NCI-H510A (cell line): ENCODE results near the gene SRGAP3.
"Not testable (repeated sequence)": the region's sequence is repeated elsewhere in the genome, so short reads cannot be mapped to it uniquely, and the experiment has no call there.

Experiments
- DNase-seq: peaks from one replicate; lab custom pipeline; 2025; lab: John Stamatoyannopoulos, UW

The SRGAP3 gene

GRCh38 chr3:9249273-9250192 is at the start of gene SRGAP3:
Gene SRGAP3 (minus strand): TSS chr3:9249646. CDS start chr3:9248951, 695 bp downstream.
- DNase-seq, result peak; percentile 72

DNA sequence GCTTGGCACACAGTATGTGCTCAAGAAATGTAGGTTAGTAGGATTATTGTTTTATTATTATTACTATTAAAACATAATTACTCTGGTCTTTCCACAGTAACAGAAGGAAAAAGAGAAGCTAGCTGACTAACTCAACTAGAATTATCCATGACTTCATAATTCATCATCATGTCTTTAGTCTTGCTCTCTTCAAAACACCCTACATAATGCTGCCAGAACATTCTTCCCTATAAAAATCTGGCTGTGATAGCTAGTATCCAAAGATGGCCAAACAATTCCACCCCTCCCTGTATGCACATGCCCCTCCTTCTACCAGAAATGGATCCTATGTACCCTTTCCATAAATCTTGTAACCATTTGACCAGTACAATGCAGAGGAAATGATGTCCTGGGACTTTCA is 48.8 kb upstream of the SRGAP3 start:
- no peak for DNase-seq

DNA sequence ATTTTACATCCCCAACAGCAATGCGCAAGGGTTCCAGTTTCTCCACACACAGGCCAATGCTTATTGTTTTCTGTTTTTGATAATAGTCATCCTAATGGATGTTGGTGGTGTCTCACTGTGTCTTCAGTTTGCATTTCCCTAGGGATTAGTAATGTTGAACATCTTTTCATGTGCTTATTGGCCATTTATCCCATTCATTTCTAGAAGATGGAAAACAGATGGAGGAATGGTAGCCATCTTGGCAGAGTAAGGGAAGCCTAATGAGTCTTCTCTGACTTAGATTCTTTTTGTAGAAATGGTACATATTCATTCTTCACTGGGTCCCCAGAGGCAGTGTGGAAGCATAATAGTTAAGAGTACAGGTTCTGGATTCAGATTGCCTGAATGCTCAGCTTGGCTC is 46.8 kb upstream of the SRGAP3 start:
- DNase-seq, result no peak

DNA sequence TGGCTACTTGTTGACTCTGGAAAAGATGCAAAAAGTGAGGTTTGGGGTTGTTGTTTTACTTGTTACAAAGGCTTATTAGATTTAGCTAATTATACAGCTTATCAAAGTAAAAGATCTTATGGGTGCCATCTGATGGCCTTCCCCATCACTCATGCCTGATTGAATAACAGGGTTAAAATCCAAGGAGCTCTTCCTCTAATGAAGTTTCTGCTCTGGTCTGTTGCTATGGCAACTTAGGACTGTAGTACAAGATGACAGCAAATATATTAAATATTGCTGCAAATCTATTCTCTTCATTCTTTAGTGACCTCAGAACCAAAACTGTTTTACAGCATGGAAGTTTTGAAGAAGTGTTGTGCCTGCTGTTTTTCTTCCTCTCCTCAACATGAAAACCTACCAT is 45.6 kb upstream of the SRGAP3 start:
- no peak for DNase-seq

DNA sequence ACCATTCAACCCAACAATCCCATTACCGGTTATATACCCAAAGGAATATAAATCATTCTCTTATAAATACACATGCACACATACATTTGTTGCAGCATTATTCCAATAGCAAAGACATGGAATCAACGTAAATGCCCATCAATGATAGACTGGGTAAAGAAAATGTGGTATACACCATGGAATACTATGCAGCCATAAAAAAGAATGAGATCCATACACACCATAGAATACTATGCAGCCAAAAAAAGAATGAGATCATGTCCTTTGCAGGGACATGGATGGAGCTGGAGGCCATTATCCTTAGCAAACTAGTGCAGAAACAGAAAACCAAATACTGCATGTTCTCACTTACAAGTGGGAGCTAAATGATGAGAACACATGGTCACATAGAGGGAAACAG is 44.5 kb upstream of the SRGAP3 start:
- DNase-seq, result not testable (repeated sequence)

DNA sequence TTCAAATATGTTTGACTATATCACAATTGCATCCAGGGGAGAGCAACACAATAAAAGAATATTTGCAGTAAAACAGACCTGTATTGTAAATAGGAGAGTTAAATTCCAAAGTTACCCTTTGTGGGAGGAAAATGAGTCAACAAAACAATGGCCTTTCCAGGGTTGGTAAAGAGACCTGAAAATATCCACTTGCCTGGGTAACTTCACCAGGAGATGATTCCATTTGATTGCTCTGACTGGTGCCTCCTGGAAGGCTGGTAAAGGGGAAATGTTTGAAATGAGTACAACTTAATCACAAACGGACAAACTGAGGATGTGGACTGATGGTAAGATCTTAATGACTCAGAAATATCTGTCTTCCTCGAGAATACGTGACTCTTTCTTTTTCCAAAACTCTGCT is 43.6 kb upstream of the SRGAP3 start:
- DNase-seq, result no peak

DNA sequence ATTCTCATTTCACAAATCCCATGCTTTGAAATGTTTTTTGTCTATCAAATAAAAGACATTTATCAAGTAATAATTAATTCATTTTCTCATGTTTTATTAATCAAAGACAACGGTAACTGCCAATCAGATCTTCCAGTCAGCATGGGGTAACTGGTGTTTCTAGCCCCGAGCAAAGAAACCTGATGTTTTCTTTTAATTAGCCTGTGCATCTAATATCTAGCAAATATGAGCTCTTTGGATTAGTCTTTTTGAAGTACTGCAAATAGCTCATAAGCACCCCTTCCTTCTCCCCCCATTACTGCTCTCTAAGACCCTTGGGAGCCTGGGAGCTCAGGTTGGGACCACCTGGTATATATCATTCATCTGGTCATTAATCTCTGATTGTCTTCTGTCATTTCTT is 43.1 kb upstream of the SRGAP3 start:
- no peak for DNase-seq

- DNase-seq, result no peak
Observed at GRCh38 chr3:9291821-9292410, 42.5 kb upstream of the SRGAP3 start.

DNA sequence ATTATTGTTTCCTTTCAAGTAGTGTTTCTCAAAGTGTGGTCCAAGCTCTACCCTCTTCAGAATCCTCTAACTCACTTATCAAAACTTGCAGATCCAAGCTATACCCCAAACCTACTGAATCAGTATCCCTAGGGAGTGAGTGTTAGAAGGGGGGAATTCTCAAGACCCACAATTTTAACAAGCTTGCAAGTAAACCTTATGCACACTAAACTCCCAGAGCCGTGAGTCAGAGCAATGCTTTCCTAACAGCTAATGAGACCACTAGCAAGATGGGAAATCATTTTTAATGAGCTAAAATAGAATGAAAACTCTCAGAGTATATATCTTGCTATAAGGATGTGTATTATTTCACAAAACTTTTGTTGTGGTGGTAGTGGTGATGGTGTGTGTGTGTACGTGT is 41.1 kb upstream of the SRGAP3 start:
- no peak for DNase-seq

DNA sequence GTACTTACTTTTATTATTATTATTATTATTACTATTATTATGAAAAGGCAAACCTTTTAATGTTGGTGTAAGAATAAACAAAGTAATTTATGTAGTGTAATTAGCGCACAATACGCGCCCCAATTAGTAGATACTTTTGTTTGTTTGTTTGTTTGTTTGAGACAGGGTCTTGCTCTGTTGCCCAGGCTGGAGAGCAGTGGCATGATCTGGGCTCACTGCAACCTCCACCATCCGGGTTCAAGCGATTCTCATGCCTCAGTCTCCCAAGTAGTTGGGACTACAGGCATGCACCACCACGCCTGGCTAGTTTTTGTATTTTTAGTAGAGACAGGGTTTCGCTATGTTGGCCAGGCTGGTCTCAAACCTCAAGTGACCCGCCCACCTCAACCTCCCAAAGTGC is 32.1 kb upstream of the SRGAP3 start:
- not testable (repeated sequence) for DNase-seq

DNA sequence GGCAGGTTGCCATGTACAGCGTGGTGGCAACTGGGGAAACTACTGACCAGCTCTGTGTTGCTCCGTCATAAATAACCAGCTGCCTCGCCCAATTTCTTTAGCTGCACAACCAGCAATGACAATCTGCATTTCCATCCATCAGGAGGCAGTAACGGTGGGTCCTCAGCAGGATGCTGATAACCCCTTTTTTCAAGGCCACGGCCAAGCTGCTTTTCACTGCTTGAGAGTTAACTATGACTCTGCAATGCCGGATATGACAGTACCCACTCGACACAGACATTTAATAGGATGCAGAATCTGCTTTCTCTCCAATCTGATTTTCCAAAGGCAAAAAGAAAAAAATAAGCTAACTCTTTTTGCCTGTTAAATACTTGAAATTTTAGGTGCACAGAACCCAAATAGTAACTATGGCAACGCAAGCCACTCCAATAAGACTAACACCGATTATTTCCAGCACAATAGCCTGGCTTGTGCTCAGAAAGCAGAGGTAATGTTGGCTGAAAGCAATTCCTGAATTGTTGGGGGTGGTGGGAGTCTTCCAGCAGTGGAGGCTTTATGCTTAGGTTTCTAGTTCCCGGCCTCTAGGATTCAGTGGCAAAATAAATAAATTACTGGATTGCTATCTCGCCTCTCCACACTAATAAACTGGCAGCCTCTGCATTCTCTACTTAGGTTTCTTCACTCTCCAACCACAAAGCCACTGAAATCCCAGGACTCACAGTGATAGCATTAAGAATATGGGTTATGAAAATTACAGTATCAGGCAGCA is 31.2 kb upstream of the SRGAP3 start:
- no peak for DNase-seq

DNA sequence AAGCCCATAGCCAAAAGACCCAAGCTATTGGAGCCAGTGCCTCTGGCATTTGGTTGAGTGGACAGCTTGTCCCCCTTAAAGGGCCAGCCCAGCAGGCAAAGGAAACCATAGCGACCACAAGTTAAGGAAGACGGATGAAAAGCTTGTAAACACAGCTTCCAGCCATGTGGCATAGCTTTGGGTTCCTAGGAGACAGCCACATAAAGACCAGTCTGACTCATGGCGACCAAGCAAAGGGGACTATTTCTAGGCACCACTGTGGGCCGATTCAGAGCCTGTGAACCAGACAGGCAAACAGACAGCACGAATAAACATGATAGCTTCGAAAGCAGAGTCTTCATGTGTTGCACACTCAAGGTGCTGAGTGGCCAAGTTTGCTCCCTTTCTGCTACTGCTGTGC is 30.5 kb upstream of the SRGAP3 start:
- no peak for DNase-seq

DNA sequence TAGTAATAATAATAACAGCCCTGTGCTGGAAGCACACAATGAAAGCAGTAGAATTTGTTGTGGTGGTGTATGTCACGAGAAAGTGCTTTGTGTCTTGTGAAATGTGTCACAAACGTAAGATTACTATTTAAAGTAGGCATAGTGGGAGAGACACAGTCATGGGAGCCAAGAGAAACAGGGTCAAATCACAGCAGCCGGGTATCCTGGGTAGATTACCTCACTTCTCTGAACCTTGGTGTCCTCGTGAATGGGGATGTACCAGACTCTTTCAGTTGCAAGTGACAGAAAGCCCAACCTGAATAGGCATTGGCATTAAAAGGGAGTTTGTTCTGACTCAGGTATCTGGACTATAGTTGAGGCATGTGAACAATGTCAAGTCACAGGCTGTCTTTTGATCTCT is 29.1 kb upstream of the SRGAP3 start:
- DNase-seq, result no peak

DNA sequence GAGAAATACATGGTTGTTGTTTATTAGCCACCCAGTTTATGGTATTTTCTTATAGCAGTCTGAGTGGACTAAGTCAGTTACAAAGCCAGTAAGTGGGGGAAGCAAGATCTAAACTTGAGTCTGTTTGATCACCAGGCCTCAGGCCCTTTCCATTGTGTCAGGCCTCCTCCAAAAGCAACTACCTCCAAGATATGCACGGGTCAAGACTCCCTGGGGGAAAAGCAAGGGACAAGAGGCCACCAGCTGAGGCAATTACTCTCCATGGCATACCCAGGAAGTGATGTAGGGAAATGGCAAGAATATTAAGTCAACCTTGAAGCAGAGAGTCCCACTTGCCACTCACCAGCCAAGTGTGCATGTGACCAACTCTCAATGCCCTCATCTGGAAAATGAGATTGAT is 28.6 kb upstream of the SRGAP3 start:
- DNase-seq, result no peak

DNA sequence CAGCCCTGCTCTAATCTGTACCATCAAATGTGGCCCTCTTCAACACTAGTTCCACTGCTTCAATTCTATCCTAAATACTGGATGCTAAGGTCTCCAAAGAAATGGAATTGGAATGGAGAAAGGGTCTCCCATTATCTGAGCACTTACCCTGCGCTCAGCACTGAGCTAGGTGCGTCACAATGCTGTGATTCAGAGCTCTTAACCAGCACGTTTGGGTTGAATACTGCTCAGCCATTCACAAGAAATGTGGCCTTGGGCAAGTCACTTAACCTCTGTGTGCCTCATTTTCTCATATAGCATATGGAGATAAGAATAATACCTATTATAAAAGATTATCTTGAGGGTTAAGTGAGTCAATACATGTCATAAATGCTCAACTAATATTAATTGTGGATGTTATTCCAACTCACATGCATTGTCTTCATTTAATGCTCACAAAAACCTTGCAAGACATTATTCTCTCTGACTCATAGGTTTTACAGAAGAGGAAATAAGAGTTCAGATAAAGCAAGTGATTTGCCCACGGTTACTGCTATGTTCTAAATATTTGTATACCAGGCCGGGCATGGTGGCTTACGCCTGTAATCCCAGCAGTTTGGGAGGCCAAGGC is 27.4 kb upstream of the SRGAP3 start:
- DNase-seq, result no peak

- no peak for DNase-seq
Observed at GRCh38 chr3:9271903-9272302, 22.5 kb upstream of the SRGAP3 start.

DNA sequence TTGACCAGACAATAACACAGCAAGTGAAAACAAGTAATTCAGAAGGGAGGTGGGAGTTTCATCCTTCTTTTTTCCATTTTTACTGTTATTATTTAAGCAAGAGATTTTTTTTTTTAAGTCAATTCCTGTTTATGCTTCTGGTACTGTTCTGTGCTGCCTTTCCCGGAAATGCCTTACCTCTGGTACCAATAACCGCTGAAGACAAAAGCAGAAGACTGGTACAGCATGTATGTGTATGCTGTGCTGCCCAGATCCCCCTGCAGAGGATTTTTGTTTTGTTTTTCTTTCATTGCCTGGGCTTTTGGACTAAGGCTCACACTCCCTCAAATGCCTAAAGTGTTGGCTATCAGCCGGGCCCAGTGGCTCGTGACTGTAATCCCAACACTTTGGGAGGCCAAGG is 21.3 kb upstream of the SRGAP3 start:
- DNase-seq, result no peak

DNA sequence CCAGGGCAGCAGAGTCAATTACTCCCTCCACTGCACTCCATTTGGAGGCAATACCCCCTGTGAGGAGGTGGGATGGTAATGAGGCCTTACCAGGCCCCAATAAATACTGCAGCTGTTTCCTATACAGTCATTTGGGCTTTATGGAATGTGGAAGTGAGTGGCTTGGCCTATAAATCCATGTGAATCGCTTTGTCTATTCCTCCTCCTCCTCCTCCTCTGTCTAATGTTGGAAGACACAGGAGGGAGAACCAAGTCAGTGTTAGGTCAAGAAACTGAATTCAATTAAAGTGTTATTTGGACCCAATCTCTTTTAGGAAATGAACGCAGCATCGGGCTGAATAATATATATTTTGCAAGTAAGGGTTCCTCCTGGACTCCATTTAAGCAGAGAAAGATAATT is 17.3 kb upstream of the SRGAP3 start:
- no peak for DNase-seq

DNA sequence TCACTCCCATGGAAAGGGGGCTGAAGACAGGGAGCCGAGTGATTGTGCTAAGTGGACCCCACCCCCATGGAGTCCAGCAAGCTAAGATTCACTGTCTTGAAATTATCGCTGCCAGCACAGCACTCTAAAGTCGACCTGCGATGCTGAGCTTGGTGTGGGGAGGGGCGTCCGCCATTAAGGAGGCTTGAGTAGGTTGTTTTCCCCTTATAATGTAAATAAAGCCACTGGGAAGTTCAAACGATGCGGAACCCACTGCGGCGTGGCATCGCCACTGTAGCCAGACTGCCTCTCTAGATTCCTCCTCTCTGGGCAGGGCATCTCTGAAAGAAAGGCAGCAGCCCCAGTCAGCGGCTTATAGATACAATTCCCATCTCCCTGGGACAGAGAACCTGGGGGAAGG is 10.9 kb upstream of the SRGAP3 start:
- no peak for DNase-seq

GRCh38 chr3:9257092-9257491 is 7.6 kb upstream of the SRGAP3 start:
- no peak for DNase-seq

- DNase-seq, result no peak
Observed at GRCh38 chr3:9255976-9256375, 6.5 kb upstream of the SRGAP3 start.

GRCh38 chr3:9254764-9255163 is 5.3 kb upstream of the SRGAP3 start:
- no peak for DNase-seq

- no peak for DNase-seq
Observed at GRCh38 chr3:9253327-9253726, 3.9 kb upstream of the SRGAP3 start.
